Measurements from ENCODE around the gene PURB. TPM values are rescaled to one million over a fixed set of nuclear protein-coding genes. Genes with fewer than 3 reads are reported as not detected.
"Not testable (repeated sequence)": the region's sequence is repeated elsewhere in the genome, so short reads cannot be mapped to it uniquely, and the experiment has no call there.

PURB gene
- total RNA-seq, 1 donor from 2014 or later: 26.0 TPM

GRCh38 chr7:44849259-44849884, 36.0 kb downstream of the PURB start:
- TF ChIP-seq CTCF (IDR thresholded peaks at IDR 0.05): no peak
- Histone ChIP-seq H3K27ac (no peak overlapping the region), H3K4me3 (peak overlapping the region; percentile 69), H3K27me3 (no peaks in the 10 kb centered on the region), H3K9me3 (no peaks in the 10 kb centered on the region), H3K36me3 (no peaks in the 10 kb centered on the region), H3K4me1 (peaks cover 22% of the 10 kb centered on the region)
- ATAC-seq (no peak), DNase-seq (no peak)
- intact Hi-C loops (cut with DNase I): loop anchor here (10.0 kb wide), 1 partner anchor 265 kb away; the partner anchor contains the start of gene TMED4

GRCh38 chr7:44847920-44848634, 37.3 kb downstream of the PURB start, which contains the start of gene H2AZ2:
TSS of gene H2AZ2 (minus strand) at chr7:44848087. CDS start at chr7:44847971, 116 bp downstream.
- no peak for TF ChIP-seq CTCF (IDR thresholded peaks at IDR 0.05)
- H3K4me1 ChIP-seq: peaks cover 24% of the 10 kb centered on the region
- intact Hi-C loops (cut with DNase I): loop anchor here (10.0 kb wide), 1 partner anchor 263 kb away; the partner anchor contains the start of gene TMED4
- H3K4me3 ChIP-seq: peak within 1 kb of the TSS; percentile 69
- peak within 1 kb of the TSS; percentile 95 for H3K27ac ChIP-seq
- ATAC-seq (peak; percentile 96), DNase-seq (peak; percentile 100)
- no peaks in the 10 kb centered on the region for H3K27me3 ChIP-seq
- H3K36me3 ChIP-seq: peaks cover 5% of the 10 kb centered on the region
- no peaks in the 10 kb centered on the region for H3K9me3 ChIP-seq

- peak; percentile 88 for ATAC-seq
- H3K4me1 ChIP-seq: peaks cover 28% of the 10 kb centered on the region
- TF ChIP-seq CTCF (IDR thresholded peaks at IDR 0.05): peak; percentile 87
Measured at GRCh38 chr7:44847509-44847919, 37.8 kb downstream of the PURB start.

GRCh38 chr7:44846816-44847508, 38.4 kb downstream of the PURB start:
- Histone ChIP-seq H3K36me3 (peaks cover 6% of the 10 kb centered on the region), H3K4me3 (peak overlapping the region; percentile 69), H3K9me3 (no peaks in the 10 kb centered on the region), H3K27me3 (no peaks in the 10 kb centered on the region), H3K27ac (peak overlapping the region; percentile 95), H3K4me1 (peaks cover 34% of the 10 kb centered on the region)
- ATAC-seq (no peak), DNase-seq (no peak)
- intact Hi-C loops (cut with DNase I): loop anchor here (10.0 kb wide), 1 partner anchor 262 kb away; the partner anchor contains the start of gene TMED4
- TF ChIP-seq CTCF (IDR thresholded peaks at IDR 0.05): no peak

More at GRCh38 chr7:44847509-44847919, 37.8 kb downstream of the PURB start:
- peak; percentile 95 for DNase-seq
- peak overlapping the region; percentile 95 for H3K27ac ChIP-seq
- peaks cover 6% of the 10 kb centered on the region for H3K36me3 ChIP-seq
- peak overlapping the region; percentile 69 for H3K4me3 ChIP-seq
- no peaks in the 10 kb centered on the region for H3K9me3 ChIP-seq
- H3K27me3 ChIP-seq: no peaks in the 10 kb centered on the region
- intact Hi-C loops (cut with DNase I): loop anchor here (10.0 kb wide), 1 partner anchor 263 kb away; the partner anchor contains the start of gene TMED4

GRCh38 chr7:44846390-44846789, 38.9 kb downstream of the PURB start:
- not testable (repeated sequence) for DNase-seq, H3K36me3 ChIP-seq, ATAC-seq, H3K9me3 ChIP-seq, H3K27me3 ChIP-seq
- Histone ChIP-seq H3K4me1 (peaks cover 35% of the 10 kb centered on the region), H3K4me3 (peak overlapping the region; percentile 69), H3K27ac (peak overlapping the region; percentile 95)
- intact Hi-C loops (cut with DNase I): loop anchor here (10.0 kb wide), 1 partner anchor 262 kb away; the partner anchor contains the start of gene TMED4
